ENCODE measurements around the gene EDEM3. TPM values are rescaled to one million over a fixed set of nuclear protein-coding genes. Genes with fewer than 3 reads are reported as not detected.
A peak's percentile ranks its signal among the peaks of the same experiment; 100 is the strongest.
"Not testable (repeated sequence)": the region's sequence is repeated elsewhere in the genome, so short reads cannot be mapped to it uniquely, and the experiment has no call there.

Gene EDEM3
- total RNA-seq, 1 donor from 2014 or later = 35.0 TPM

GRCh38 chr1:184769241-184769640 is 14.6 kb upstream of the EDEM3 start:
- DNase-seq (ENCODE audit: low read depth in 2 of 2) = no peak

- DNase-seq (ENCODE audit: low read depth in 2 of 2) = no peak
These were observed 13.8 kb upstream of the EDEM3 start for GRCh38 chr1:184768467-184768866.

GRCh38 chr1:184767591-184767990 is 12.9 kb upstream of the EDEM3 start:
- no peak for DNase-seq (ENCODE audit: low read depth in 2 of 2)

GRCh38 chr1:184764483-184764882 is 9.8 kb upstream of the EDEM3 start:
- DNase-seq (ENCODE audit: low read depth in 2 of 2) = no peak

- DNase-seq (ENCODE audit: low read depth in 2 of 2) = not testable (repeated sequence)
These were observed 8.9 kb upstream of the EDEM3 start for GRCh38 chr1:184763520-184763919.

- no peak for DNase-seq (ENCODE audit: low read depth in 2 of 2)
These were observed 7.4 kb upstream of the EDEM3 start for GRCh38 chr1:184761969-184762485.

- DNase-seq (ENCODE audit: low read depth in 2 of 2) = no peak
These were observed 5.0 kb upstream of the EDEM3 start for GRCh38 chr1:184759651-184760050.

GRCh38 chr1:184759112-184759511 is 4.5 kb upstream of the EDEM3 start:
- DNase-seq (ENCODE audit: low read depth in 2 of 2) = no peak

- DNase-seq (ENCODE audit: low read depth in 2 of 2) = no peak
These were observed 3.2 kb upstream of the EDEM3 start for GRCh38 chr1:184757891-184758290.

GRCh38 chr1:184757406-184757805 is 2.7 kb upstream of the EDEM3 start:
- no peak for DNase-seq (ENCODE audit: low read depth in 2 of 2)

GRCh38 chr1:184755226-184756065 is 788 bp upstream of the EDEM3 start:
- DNase-seq (ENCODE audit: low read depth in 2 of 2) = peak in 1 of 2 donors; percentile 47

- DNase-seq (ENCODE audit: low read depth in 2 of 2) = peak; percentile 86 to 91
These were observed 816 bp downstream of the EDEM3 start for GRCh38 chr1:184753608-184754475.

GRCh38 chr1:184753117-184753516 is 1.5 kb downstream of the EDEM3 start:
- DNase-seq (ENCODE audit: low read depth in 2 of 2) = no peak

- no peak for DNase-seq (ENCODE audit: low read depth in 2 of 2)
These were observed 2.0 kb downstream of the EDEM3 start for GRCh38 chr1:184752656-184753055.

GRCh38 chr1:184748740-184749139 is 5.9 kb downstream of the EDEM3 start:
- DNase-seq (ENCODE audit: low read depth in 2 of 2) = no peak

- DNase-seq (ENCODE audit: low read depth in 2 of 2) = no peak
These were observed 7.3 kb downstream of the EDEM3 start for GRCh38 chr1:184747089-184747955.

GRCh38 chr1:184745929-184746638 is 8.6 kb downstream of the EDEM3 start:
- DNase-seq (ENCODE audit: low read depth in 2 of 2) = no peak

- no peak for DNase-seq (ENCODE audit: low read depth in 2 of 2)
These were observed 9.5 kb downstream of the EDEM3 start for GRCh38 chr1:184745110-184745509.

GRCh38 chr1:184743062-184743756 is 11.4 kb downstream of the EDEM3 start:
- DNase-seq (ENCODE audit: low read depth in 2 of 2) = no peak

- no peak for DNase-seq (ENCODE audit: low read depth in 2 of 2)
These were observed 14.3 kb downstream of the EDEM3 start for GRCh38 chr1:184740344-184740743.
